DND-41 (cell line): ENCODE results near the gene PCDHGA12.
A peak's percentile ranks its signal among the peaks of the same experiment; 100 is the strongest.
"Not testable (repeated sequence)": the region's sequence is repeated elsewhere in the genome, so short reads cannot be mapped to it uniquely, and the experiment has no call there.

Experiments
- ATAC-seq: fragments of 200-7000 bp; cut with Tn5 transposase; 3 replicates; pipeline ENCODE4 v1.9.1; 2021; ENCODE audit warnings: low read depth; ENCODE audit not compliant: insufficient read depth
- DNase-seq: peaks from one replicate; pipeline ENCODE4 v3.0.0-alpha.2; 2020
- H2AFZ ChIP-seq: 2 replicates; pipeline ENCODE4 v1.6.0; 2012; ENCODE audit warnings: low read depth, low read length
- H3K27ac ChIP-seq: 2 replicates; pipeline ENCODE4 v1.5.1; 2012; ENCODE audit warnings: low read length, inconsistent platforms
- H3K27me3 ChIP-seq: fragments of 200-600 bp; sonication (generic); 2 replicates; pipeline ENCODE4 v1.6.0; 2012; ENCODE audit warnings: low read length, mild to moderate bottlenecking, inconsistent platforms; ENCODE audit not compliant: insufficient read depth, poor library complexity
- H3K36me3 ChIP-seq: 2 replicates; pipeline ENCODE4 v1.5.1; 2012; ENCODE audit warnings: low read length, inconsistent platforms; ENCODE audit not compliant: insufficient read depth
- H3K4me1 ChIP-seq: 2 replicates; pipeline ENCODE4 v1.5.1; 2012; ENCODE audit warnings: mild to moderate bottlenecking, low read length; ENCODE audit not compliant: insufficient read depth
- H3K4me2 ChIP-seq: 2 replicates; pipeline ENCODE4 v1.6.0; 2012; ENCODE audit warnings: mild to moderate bottlenecking, moderate library complexity, low read length, inconsistent platforms; ENCODE audit not compliant: insufficient read depth
- H3K4me3 ChIP-seq, 2 experiments: fragments of 200-600 bp in 1 of 2; shearing (Covaris generic) in 1 of 2; 2 replicates each; pipeline ENCODE4 v1.5.1; 2012 to 2016; ENCODE audit warnings: inconsistent platforms in 2 of 2, low read length in 2 of 2, mild to moderate bottlenecking in 2 of 2, low read depth in 1 of 2, moderate library complexity in 1 of 2
- H3K79me2 ChIP-seq: 2 replicates; pipeline ENCODE4 v1.6.0; 2012; ENCODE audit warnings: low read length, inconsistent platforms; ENCODE audit not compliant: insufficient read depth
- H3K9ac ChIP-seq: 2 replicates; pipeline ENCODE4 v1.6.0; 2012; ENCODE audit warnings: low read depth, mild to moderate bottlenecking, inconsistent platforms, low read length, moderate library complexity
- H3K9me3 ChIP-seq: 2 replicates; pipeline ENCODE4 v1.5.1; 2012; ENCODE audit warnings: low read length, moderate library complexity, mild to moderate bottlenecking, inconsistent platforms; ENCODE audit not compliant: insufficient read depth, severe bottlenecking
- H4K20me1 ChIP-seq: 2 replicates; pipeline ENCODE4 v1.6.0; 2012; ENCODE audit warnings: low read length; ENCODE audit not compliant: insufficient read depth
- EZH2 ChIP-seq: IDR thresholded peaks from 3 replicates; pipeline ENCODE4 v1.6.1; 2012; ENCODE audit warnings: borderline replicate concordance, low read depth, mild to moderate bottlenecking, moderate library complexity, low read length, inconsistent platforms; ENCODE audit not compliant: severe bottlenecking
- TF ChIP-seq, protein P1 (sequence below): IDR thresholded peaks from 2 replicates; pipeline ENCODE4 v1.5.1; 2012; ENCODE audit warnings: borderline replicate concordance, low read length, moderate library complexity, mild to moderate bottlenecking; ENCODE audit not compliant: poor library complexity, severe bottlenecking; ENCODE audit errors: extremely low read depth

Gene PCDHGA12

DNA sequence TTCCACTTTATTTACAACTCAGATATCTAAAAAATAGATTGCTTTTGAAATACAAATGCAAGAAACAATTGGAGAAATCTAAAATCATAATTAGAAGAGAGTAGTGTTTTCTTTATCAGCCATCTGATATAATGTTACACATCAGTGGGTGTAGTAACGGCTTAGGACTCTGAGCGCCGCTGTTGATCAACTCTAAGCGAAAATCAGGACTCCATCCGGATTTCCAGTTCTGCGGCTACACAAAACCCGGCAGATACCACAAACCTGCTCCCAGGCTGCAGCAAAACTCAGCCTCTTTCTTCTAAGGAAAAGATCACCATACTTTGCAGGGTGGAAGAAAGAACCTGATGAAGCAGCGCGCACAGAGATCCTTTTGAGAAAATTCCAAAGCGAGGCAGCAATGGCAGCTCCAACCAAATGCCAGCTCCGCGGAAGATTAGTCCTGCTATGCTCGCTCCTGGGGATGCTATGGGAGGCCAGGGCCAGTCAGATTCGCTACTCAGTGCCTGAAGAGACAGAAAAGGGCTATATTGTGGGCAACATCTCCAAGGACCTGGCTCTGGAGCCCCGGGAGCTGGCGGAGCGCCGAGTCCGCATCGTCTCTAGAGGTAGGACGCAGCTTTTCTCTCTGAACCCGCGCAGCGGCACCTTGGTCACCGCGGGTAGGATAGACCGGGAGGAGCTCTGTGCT is 27.6 kb upstream of the PCDHGA12 start, which contains the start of gene PCDHGA9:
TSS of gene PCDHGA9 (plus strand) at position 226 of the 691 bp plus-strand sequence. CDS start at position 401, 175 bp downstream.
- Histone ChIP-seq H3K36me3 (no peaks in the 10 kb centered on the region), H3K79me2 (no peaks in the 10 kb centered on the region), H3K9me3 (no peaks in the 10 kb centered on the region), H3K4me2 (peak within 1 kb of the TSS; percentile 42; the same call in 1 of the 2 replicates), H4K20me1 (no peaks in the 10 kb centered on the region), H3K27me3 (no peaks in the 10 kb centered on the region), H3K4me1 (no peaks in the 10 kb centered on the region), H3K27ac (no peak within 1 kb of the TSS), H3K9ac (no peak within 1 kb of the TSS), H3K4me3 (peak within 1 kb of the TSS in 1 of 2 experiments; percentile 32; a peak in 1 of 4 replicates), H2AFZ (peak within 1 kb of the TSS; percentile 51)
- TF ChIP-seq EZH2, result no peak
- TF ChIP-seq, protein P1, sequence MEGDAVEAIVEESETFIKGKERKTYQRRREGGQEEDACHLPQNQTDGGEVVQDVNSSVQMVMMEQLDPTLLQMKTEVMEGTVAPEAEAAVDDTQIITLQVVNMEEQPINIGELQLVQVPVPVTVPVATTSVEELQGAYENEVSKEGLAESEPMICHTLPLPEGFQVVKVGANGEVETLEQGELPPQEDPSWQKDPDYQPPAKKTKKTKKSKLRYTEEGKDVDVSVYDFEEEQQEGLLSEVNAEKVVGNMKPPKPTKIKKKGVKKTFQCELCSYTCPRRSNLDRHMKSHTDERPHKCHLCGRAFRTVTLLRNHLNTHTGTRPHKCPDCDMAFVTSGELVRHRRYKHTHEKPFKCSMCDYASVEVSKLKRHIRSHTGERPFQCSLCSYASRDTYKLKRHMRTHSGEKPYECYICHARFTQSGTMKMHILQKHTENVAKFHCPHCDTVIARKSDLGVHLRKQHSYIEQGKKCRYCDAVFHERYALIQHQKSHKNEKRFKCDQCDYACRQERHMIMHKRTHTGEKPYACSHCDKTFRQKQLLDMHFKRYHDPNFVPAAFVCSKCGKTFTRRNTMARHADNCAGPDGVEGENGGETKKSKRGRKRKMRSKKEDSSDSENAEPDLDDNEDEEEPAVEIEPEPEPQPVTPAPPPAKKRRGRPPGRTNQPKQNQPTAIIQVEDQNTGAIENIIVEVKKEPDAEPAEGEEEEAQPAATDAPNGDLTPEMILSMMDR, result peak; percentile 65
- 0 out of 3 replicates have a peak, but pooled peaks have one; percentile 45 for ATAC-seq
- peak; percentile 27 for DNase-seq

DNA sequence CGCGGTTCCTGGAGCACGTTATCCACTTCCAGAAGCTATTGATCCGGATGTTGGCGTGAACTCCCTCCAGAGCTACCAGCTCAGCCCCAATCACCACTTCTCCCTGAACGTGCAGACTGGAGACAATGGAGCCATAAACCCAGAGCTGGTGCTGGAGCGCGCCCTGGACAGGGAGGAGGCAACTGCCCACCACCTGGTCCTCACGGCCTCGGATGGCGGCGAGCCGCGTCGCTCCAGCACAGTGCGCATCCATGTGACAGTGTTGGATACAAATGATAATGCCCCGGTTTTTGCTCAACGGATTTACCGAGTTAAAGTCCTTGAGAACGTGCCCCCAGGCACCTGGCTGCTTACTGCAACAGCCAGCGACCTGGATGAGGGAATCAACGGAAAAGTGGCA is 26.9 kb upstream of the PCDHGA12 start:
- no peaks in the 10 kb centered on the region for H3K4me1 ChIP-seq
- H3K9ac ChIP-seq, result no peak overlapping the region
- TF ChIP-seq, protein P1, result no peak
- no peak for TF ChIP-seq EZH2
- DNase-seq (no peak), ATAC-seq (no peak)
- H3K27ac ChIP-seq, result no peak overlapping the region
- no peak overlapping the region for H3K4me3 ChIP-seq
- no peaks in the 10 kb centered on the region for H3K36me3 ChIP-seq
- H3K27me3 ChIP-seq, result no peaks in the 10 kb centered on the region
- no peak overlapping the region for H2AFZ ChIP-seq
- H3K4me2 ChIP-seq, result no peak overlapping the region
- H3K79me2 ChIP-seq, result no peaks in the 10 kb centered on the region
- H3K9me3 ChIP-seq, result no peaks in the 10 kb centered on the region
- H4K20me1 ChIP-seq, result no peaks in the 10 kb centered on the region

DNA sequence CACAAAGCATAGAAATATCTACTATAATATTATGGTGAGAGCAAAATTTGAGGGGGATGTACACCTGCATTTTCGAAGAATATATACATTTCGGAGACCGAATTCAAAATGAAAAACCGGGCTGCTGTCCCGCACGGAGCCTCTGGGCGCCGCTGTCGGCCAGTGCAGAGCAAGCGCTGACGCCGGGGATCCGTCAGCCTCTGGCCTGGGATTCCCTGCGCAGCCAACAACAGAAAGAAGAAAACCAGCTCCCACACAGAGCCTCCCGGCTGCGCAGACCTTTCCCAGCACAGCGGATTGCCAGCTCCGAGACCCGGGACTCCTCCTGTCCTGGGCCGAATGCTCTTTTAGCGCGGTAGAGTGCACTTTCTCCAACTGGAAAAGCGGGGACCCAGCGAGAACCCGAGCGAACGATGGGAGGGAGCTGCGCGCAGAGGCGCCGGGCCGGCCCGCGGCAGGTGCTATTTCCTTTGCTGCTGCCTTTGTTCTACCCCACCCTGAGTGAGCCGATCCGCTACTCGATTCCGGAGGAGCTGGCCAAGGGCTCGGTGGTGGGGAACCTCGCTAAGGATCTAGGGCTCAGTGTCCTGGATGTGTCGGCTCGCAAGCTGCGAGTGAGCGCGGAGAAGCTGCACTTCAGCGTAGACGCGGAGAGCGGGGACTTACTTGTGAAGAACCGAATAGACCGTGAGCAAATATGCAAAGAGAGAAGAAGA is 22.4 kb upstream of the PCDHGA12 start, which contains the start of gene PCDHGB6:
TSS of gene PCDHGB6 (plus strand) at position 232 of the 716 bp plus-strand sequence. CDS start at position 414, 182 bp downstream.
- H3K27ac ChIP-seq, H3K4me2 ChIP-seq, H3K9me3 ChIP-seq, H3K4me1 ChIP-seq, H3K4me3 ChIP-seq, DNase-seq, H4K20me1 ChIP-seq, ATAC-seq, H3K36me3 ChIP-seq, H3K27me3 ChIP-seq, H3K9ac ChIP-seq, H3K79me2 ChIP-seq, H2AFZ ChIP-seq: not testable (repeated sequence)
